ENCODE results near the gene MPPED2. TPM values are rescaled to one million over a fixed set of nuclear protein-coding genes. Genes with fewer than 3 reads are reported as not detected.

Gene MPPED2
- total RNA-seq, 2 experiments from 2014 or later: not detected

DNA sequence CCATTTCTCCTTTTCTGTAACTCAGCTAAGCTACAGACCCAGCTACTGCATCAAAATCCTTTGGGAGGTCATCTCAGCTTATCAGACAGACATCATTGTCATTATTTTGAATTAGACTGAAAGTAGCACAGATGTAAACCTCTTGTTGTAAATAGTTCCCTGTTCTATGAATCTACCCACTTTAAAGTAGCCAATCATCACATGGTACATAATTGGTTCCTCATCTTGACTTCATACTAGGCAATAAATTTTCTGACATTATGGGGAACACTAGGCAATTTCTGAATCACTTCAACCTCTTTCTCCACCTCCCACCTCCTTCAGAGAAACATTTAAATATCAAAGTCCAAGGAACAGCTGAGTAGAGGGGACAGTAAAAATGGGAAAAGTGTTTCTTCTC, 47.9 kb downstream of the MPPED2 start:
- CTCF ChIA-PET: no interaction called here
- POLR2A ChIA-PET: no interaction called here

DNA sequence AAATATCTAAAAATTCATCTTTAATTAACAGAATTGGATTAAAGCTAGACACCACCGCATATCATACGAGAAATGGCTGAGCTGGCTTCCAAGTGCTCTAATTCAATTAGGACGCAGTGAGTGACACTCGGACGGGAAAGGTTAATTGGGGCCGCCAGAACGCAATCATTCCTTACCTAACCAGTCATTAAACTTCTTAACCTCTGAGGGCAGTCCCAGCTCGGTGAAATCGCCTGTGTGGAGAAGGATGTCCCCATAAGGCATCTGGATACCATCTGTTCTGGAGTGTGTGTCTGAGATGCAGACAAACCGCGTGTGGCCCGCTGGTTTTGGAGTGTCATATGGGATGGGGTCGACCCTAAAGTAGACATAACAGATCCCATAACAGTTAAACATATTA, 50.3 kb downstream of the MPPED2 start:
- CTCF ChIA-PET: no interaction called here
- POLR2A ChIA-PET: no interaction called here

DNA sequence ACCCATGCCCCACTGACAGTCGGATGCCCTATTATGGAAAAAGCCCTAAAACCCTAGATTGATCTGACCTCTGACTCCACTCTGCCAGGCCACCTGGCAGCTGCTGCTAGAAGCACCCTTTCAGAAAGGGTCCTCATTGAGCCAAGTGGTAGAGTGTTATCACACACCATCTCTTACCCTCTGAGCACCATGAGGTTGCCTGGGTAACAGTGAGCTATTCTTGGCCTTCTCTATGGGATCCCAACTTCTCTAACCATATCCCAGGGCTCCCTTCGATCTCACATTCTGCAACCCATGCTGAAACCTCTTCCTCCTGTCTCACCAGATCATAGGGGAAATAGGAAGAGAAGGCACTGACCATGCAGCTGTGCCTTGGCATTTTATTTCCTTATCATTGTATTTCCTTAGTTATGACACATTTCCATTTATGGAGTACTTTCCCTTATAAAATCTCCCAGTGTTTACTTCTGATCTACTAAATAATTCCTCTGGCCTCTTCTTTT, 52.7 kb downstream of the MPPED2 start:
- CTCF ChIA-PET: no interaction called here
- POLR2A ChIA-PET: no interaction called here

DNA sequence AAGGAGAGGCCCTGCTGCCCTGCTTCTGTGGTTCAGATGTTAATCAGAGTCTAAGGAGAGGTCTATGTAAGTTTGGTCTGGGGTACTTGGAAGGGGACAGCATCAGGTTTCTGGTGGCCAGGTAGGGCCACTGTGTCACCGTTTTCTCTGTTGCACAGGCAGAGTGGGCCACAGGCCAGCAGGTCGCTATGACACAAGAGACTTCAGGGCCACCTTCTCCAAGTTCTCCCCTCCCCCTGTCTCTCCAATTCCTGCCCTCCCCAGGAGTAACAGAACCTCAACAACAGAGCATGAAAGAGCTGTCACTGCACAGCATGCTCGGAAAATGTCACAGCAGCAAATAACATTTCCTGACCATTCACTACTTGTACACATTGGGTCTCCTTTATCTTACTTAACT, 58.6 kb downstream of the MPPED2 start:
- ChIA-PET POLR2A (no interaction called here), CTCF (no interaction called here)

DNA sequence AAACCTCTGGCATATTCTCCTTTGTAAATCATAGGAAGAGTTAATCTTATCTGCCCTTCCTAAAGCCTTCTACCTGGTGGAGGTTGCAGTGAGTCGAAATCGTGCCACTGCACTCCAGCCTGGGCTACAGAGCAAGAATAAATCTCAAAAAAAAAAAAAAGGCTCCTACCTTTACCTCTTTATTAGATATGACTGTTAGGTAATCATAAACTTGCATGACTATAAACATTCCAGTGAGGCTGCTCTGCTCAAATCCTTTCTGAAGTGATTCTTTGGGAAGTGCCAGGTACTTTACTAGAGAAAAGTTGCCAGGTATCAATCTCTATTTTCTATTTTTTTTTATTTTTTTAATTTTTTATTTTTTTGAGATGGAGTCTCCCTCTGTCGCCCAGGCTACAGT, 59.6 kb downstream of the MPPED2 start:
- ChIA-PET CTCF (no interaction called here), POLR2A (no interaction called here)

DNA sequence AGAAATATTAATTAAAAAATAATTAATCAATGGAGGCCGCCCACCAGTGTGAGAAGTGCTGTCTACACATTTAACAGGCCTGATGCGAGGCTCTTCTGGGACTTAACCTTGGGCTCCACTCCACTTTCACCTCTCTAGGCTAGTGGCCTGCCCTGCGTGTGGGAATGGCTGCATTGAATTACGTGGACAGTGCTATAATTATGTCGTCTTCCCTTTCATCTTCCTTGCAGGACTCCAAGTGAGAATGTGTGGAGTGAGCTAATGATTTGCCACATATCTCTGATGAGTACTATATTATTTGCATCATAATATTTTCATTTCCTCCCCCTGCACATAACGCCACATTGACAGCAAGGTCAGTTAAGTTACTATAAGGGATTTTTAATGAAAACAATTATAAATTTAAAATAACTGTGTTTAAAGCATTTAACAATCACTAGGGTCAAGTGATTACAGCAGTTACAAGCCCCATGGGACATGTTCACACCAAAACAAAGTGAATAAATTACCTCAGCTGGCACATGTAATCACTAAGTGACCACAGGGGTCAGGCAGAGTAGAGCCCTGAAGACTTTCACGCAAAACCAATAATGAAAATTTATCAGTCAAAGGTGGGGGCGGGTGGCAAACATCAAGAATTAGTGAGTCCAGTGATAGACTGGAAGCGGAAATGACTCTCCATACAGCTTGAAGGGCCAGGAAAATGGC, 63.5 kb downstream of the MPPED2 start:
- POLR2A ChIA-PET: no interaction called here
- CTCF ChIA-PET: no interaction called here

DNA sequence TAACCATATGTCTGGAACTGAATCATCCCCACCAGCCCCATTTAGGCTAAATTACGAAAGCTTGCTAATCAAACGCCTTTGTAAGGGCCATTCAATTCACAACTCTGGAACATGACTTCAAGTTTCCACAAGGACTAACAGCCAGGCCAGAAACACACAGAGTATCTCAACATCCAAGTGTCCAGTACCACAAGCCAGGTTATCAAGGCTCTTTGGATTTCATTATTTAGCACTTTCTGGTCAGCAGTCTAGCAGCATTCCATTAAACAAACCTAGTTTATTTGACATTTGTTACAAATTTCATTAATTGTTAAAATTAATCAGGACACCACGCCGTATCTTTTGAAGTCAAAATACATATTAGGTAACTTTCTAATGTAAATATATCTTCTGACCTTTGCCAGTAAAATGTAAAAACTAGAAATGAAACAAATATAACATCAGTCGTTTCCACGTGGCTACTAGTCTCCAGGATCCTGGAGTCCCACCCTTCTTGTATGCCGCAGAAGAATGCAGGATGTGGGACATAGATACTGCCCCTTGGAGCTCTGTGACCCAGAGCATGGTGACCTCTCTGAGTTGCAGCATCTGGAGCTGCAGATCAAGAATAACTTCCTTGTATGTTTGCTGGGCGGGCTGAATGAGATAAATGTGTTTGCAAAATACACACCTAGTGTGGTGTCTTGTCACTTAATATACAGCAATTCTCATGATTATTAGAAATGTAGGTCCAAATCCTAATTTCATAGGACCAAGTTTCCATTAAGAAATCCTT, 64.7 kb downstream of the MPPED2 start:
- CTCF ChIA-PET: no interaction called here

DNA sequence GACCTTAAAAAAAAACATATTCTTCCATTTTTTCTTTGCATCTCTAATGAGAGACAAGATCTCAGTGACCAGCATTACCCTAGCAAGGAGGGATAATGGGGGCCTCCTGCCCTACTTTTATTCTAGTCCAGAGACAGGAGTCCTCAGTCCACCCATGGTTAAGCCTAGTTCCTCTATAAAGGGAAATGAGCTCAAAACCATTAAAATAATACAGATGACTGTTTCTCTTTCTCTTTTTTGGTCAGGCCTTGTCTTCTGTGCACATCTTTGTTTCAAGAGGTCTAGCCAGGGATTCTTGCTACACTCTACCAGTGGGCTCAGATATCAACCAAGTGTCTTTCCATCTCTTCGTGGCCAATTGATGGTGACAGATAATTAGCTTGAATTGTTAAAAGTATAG, 73.1 kb downstream of the MPPED2 start:
- CTCF ChIA-PET: no interaction called here
- POLR2A ChIA-PET: no interaction called here

More for the DNA sequence above, 64.7 kb downstream of the MPPED2 start:
- POLR2A ChIA-PET: no interaction called here

DNA sequence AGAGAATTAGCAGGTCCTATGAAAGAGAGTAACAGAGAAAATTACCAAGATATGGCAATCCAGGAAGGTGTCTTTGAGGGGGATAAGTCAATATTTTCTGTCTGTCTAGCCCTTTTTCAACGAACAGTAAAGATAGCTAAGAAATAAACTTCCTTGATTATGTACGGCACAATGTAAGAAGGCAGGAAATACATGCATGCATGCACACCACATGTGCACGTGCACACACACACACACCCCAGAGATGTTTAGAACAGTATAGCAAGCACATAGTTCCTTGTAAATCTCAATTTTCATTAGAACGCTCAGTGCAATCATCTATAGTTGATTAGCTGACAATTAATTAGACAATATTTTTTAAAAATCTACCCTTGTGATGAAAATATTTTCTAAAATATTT, 74.7 kb downstream of the MPPED2 start:
- CTCF ChIA-PET: no interaction called here
- POLR2A ChIA-PET: no interaction called here

DNA sequence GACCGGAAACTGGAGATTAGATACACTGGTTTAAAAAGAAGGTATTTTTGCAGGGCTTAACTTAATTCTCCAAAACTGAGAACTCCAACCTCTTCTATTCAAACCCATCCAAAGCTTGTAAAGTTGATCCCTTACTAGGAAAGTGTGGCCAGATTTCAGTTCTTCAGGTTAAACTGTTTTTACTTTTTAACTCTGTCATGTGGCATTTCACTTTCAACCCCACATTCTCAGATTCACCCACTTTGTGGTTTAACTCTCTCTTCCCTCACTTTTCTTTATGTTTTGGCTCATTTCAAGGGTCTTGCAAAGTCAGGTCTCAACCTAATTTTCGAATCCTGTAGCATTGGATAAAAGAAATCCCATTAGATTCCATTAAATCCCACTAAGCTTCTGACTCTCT, 75.4 kb downstream of the MPPED2 start:
- CTCF ChIA-PET: no interaction called here
- POLR2A ChIA-PET: no interaction called here

DNA sequence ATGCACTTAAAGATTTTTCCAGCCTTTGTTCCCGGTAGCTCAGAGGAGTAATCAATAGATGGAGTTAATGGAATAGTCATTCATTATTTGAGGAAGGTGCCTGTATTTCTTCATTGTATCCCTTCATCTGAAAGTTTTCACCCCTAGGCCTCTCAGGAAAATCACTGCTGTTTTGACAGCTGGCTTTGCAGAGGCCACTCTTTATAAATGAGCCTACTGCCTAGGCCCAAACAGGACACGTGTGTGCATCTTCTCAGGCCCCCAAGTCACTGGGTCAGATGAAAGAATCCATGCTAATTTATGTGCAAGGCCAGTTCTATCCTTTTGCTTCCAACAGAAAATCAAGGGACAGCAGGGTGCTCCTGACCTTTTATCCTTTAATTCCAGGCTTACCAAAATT, 76.8 kb downstream of the MPPED2 start:
- ChIA-PET CTCF (no interaction called here), POLR2A (no interaction called here)

DNA sequence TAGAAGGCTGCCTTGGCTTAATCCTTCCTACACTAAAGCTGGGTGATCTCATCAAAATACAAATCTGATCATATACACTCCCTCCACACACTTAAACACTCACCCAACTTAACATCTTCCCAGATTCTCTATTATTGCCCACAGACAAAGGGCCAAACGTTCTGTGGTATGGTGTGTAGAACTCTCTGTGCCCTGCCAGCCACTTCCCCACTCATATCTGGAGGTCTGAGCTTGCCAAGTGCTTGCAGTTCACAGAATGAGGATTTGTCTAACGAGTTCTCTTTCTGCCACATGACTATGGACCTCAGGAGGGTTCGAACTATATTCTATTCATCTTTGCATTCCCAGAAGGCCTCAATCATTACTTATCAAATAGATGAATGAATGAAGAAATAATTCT, 77.6 kb downstream of the MPPED2 start:
- CTCF ChIA-PET: no interaction called here
- POLR2A ChIA-PET: no interaction called here

DNA sequence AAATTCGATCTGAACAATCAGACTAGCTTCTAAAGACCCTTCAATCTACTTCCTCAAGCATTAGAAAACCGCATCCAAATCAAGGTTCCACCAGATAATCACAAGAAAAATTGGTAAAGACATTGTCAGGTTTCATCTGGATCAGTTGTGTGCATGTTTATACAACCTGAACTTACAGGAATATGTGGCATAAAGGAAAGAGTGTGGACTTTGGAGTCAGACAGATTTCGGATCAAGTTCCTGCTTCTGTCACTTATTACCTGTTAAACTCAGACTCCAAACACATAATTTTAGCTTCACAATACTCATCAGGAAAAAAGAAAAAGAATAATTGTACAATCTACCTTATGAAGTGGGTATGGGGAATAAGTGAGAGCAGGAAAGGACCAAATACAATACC, 80.5 kb downstream of the MPPED2 start:
- ChIA-PET POLR2A (no interaction called here), CTCF (no interaction called here)

DNA sequence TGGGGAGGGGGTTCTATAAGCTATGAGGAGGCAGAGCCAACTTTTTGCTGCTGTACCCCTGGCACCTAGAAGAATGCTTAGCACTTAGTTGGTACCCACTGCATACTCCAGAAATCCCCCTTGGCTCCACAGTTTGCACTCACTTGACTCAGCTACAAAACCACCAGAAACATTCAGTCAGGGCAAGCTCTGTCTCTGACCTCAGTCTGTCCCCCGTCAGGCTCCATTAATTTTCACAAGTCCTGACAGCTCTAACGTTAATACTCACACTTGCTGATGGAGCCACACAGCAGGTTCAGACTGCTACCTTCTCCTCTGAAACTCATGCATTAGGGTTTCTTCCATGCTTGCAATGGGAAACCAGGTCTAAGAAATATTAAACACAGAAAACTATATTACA, 81.7 kb downstream of the MPPED2 start:
- ChIA-PET POLR2A (no interaction called here), CTCF (no interaction called here)

DNA sequence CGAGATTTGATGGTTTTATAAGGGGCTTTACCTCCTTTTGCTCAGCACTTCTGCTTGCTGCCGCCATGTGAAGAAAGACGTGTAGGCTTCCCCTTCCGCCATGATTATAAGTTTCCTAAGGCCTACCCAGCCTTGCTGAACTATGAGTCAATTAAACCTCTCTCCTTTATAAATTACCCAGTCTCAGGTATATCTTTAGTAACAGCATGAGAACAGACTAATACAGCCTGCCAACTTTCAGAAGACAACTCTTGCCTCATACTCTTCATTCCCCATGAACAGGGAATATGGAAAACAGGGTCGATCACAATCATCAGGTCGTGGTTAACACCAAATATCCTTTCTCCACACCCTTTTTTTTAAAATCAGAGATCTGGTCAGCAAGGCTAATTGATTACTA, 83.0 kb downstream of the MPPED2 start:
- POLR2A ChIA-PET: no interaction called here
- CTCF ChIA-PET: no interaction called here

DNA sequence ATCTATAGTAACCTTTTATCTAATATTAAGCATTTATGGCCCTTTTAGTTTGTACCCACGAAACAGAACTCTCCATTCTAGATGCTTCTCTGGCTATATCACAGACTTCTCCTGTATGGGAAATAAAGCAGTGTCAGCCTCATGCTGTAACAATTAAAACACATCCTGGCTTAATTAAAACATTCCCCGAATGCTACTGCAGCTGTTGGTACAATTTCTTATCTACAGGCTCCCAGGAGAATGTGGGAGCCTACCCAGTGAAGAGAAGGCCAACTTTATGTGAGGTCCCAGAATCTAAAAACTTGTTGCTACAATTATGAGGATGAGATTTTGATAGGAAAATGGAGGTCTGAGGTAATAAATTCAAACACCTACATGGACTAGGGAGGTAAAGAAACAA, 83.8 kb downstream of the MPPED2 start:
- ChIA-PET CTCF (no interaction called here), POLR2A (no interaction called here)

DNA sequence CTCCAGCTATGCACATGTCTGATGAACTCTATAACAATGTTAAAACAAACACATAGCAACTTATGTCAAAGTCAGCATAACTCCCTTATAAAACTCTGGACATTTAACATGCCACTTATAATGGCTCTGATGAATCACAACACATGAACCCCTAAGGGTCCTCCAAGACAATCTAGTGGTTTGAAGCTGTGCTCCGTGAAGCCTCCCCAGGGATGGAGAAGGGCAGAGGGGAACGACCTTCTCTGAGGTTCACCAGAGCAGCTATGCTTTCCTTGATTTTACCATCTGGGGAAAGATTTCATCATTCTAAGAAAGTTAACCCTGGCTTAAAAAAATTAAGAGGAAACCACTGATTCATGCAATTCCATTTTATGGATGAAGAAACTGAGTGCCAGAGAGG, 84.4 kb downstream of the MPPED2 start:
- CTCF ChIA-PET: no interaction called here
- POLR2A ChIA-PET: no interaction called here

DNA sequence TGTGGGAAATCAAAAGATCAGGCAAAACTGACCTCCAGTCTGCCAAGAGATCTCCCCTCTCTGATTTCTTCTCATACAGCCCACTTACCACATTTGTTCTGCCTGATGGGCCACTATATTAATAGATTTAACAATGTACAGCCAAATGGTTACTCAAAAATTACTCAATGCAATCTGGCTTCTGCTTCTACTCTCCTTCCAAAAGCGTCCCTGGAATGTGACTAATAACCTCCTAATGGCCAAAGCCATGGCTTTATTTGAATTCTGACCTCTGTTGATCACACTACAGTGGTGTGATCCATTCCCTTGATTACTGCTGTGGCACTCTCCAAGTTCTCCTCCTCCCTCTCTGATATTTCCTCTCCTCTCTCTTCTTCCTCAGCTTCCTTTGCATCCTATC, 86.2 kb downstream of the MPPED2 start:
- POLR2A ChIA-PET: no interaction called here
- CTCF ChIA-PET: no interaction called here

DNA sequence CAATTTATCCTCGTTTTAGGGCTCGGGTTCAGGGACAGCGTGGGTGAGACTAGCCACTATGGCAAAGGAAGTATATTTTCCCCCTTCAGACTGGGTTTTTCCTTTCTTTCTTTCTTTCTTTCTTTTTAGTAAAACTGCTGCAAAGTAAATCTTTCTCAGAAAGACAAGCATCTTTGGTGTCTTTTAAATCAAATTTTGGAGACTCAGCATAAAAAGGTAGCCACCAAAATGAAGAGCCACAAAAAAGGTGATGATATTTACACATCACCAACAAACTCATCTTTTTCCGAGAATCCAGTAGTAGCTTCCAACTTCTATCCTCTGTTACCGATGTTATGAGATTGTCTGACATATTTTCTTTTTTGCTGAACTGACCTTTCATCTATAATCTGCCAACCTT, 88.6 kb downstream of the MPPED2 start:
- POLR2A ChIA-PET: no interaction called here
- CTCF ChIA-PET: no interaction called here

DNA sequence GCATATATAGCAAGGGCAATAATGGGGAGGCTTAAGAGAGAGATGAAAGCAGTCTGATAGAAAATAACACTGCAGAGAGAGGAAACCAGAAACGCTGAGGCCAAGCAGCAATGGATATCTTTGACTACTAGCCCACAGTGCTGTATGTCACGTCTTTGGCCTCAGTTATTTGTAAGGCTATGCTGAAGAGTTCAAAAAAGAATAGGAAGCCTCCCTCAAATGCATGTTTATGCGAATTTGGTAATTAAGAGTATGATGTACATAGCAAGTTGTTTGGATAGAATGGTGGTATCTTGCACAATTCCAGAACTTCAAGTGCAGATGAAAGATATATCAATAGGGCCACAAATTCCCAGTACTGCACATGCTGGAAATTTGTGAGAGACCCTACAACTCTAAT, 89.2 kb downstream of the MPPED2 start:
- ChIA-PET CTCF (no interaction called here), POLR2A (no interaction called here)

DNA sequence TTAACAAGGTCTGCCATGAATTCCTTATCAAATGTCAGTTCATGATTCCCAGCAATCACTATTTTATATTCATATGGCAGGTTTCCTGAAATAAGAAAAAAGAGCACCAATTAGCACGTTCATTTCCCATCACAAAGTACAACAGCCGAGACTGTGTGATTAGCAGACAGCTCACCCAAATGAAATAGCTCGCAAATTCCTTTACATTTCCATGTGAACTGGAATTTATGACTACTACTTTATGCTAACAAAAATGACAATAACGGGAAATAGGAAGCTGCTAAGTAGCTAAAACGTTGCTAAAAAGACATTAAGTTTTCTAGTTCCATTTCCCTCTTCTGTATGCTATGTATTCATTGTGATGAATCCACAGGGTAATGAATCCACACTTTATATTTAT, 90.7 kb downstream of the MPPED2 start:
- CTCF ChIA-PET: no interaction called here
- POLR2A ChIA-PET: no interaction called here

DNA sequence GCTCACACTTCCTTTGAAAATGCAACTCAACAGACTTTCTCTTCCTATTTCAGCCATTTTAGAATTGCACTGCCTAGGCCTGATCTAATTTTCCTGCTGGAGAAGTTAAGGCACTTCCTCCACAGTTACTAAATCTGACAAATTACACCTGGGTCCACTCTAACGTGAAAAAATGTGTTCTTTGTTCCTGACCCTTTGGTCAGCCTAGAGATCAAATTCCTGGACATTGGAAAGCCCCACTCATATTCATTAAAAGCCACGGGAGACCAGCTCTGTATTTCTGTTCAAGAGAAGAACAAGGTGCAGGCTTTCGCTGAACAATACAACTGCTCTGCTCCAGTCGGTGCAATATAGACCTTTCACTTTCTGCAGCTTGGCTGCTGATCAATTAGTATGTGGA, 96.6 kb downstream of the MPPED2 start:
- CTCF ChIA-PET: no interaction called here
- POLR2A ChIA-PET: no interaction called here
